Measurements from ENCODE around the gene FLOT1. TPM values are rescaled to one million over a fixed set of nuclear protein-coding genes. Genes with fewer than 3 reads are reported as not detected.

FLOT1 gene
- total and polyA plus RNA-seq, 2 of the 13 experiments (the other 11 are each of a cell fraction or from before 2014, with no cell fraction given), result 82.3 to 130 TPM

- no TSS peak for BruUV-seq (replicated peaks)
- peak; percentile 55 for FAIRE-seq
- H3K79me2 ChIP-seq (ENCODE audit: insufficient read depth, low read length), result no peaks in the 10 kb centered on the region
- no peak for TF ChIP-seq MZF1 (CRISPR knock-in tag; IDR thresholded peaks at IDR 0.05; ENCODE audit: borderline replicate concordance)
- TF ChIP-seq NR2F1 (CRISPR knock-in tag; IDR thresholded peaks at IDR 0.05), result peak; percentile 91
- peak; percentile 49 for TF ChIP-seq TCF7 (IDR thresholded peaks at IDR 0.05; ENCODE audit: low read depth)
- no peak for TF ChIP-seq ZNF780A (CRISPR knock-in tag; IDR thresholded peaks at IDR 0.05)
- TF ChIP-seq NR2F2 (IDR thresholded peaks at IDR 0.05; ENCODE audit: borderline replicate concordance, low read depth), result peak; percentile 96
- TF ChIP-seq, protein P1, sequence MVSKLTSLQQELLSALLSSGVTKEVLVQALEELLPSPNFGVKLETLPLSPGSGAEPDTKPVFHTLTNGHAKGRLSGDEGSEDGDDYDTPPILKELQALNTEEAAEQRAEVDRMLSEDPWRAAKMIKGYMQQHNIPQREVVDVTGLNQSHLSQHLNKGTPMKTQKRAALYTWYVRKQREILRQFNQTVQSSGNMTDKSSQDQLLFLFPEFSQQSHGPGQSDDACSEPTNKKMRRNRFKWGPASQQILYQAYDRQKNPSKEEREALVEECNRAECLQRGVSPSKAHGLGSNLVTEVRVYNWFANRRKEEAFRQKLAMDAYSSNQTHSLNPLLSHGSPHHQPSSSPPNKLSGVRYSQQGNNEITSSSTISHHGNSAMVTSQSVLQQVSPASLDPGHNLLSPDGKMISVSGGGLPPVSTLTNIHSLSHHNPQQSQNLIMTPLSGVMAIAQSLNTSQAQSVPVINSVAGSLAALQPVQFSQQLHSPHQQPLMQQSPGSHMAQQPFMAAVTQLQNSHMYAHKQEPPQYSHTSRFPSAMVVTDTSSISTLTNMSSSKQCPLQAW (CRISPR knock-in tag; IDR thresholded peaks at IDR 0.05), result peak; percentile 38; the same call in 1 of the 2 replicates
- 0 out of 2 replicates have a peak, but pooled peaks have one; percentile 37 for TF ChIP-seq PBX2 (CRISPR knock-in tag; IDR thresholded peaks at IDR 0.05)
- TF ChIP-seq AKAP8 (CRISPR knock-in tag; IDR thresholded peaks at IDR 0.05), result 0 out of 2 replicates have a peak, but pooled peaks have one; percentile 28
- TF ChIP-seq SNRNP70 (IDR thresholded peaks at IDR 0.05; ENCODE audit: low read depth, low read length), result no peak
- peak; percentile 68; the same call in 1 of the 2 replicates for TF ChIP-seq TFAP4 (IDR thresholded peaks at IDR 0.05; ENCODE audit: borderline replicate concordance, low read depth)
- TF ChIP-seq SALL1 (CRISPR knock-in tag; IDR thresholded peaks at IDR 0.05), result peak; percentile 58
- no peak for TF ChIP-seq TMF1 (CRISPR knock-in tag; IDR thresholded peaks at IDR 0.05; ENCODE audit: low read depth)
- peak; percentile 61; the same call in 1 of the 2 replicates for TF ChIP-seq ZBTB7B (CRISPR knock-in tag; IDR thresholded peaks at IDR 0.05)
- no peak for TF ChIP-seq TFDP1 (CRISPR knock-in tag; IDR thresholded peaks at IDR 0.05; ENCODE audit: borderline replicate concordance)
- TF ChIP-seq FOXJ3 (CRISPR knock-in tag; IDR thresholded peaks at IDR 0.05; ENCODE audit: borderline replicate concordance), result peak; percentile 52; the same call in 1 of the 2 replicates
- TF ChIP-seq HHEX (CRISPR knock-in tag; IDR thresholded peaks at IDR 0.05), result no peak
- TF ChIP-seq SP5 (CRISPR knock-in tag; IDR thresholded peaks at IDR 0.05; ENCODE audit: borderline replicate concordance, low read depth), result no peak
- 0 out of 2 replicates have a peak, but pooled peaks have one; percentile 35 for TF ChIP-seq ZNF414 (CRISPR knock-in tag; IDR thresholded peaks at IDR 0.05)
- 0 out of 2 replicates have a peak, but pooled peaks have one; percentile 57 for TF ChIP-seq ZSCAN25 (CRISPR knock-in tag; IDR thresholded peaks at IDR 0.05)
Observed at GRCh38 chr6:30789606-30790005, 47.1 kb upstream of the FLOT1 start.

More at GRCh38 chr6:30789606-30790005, 47.1 kb upstream of the FLOT1 start:
- Histone ChIP-seq H3K36me3 (replicated peaks in 1 of 2; ENCODE audit: control insufficient read depth in 1 of 2, insufficient read depth in 2 of 2, low read length in 2 of 2) (no peaks in the 10 kb centered on the region), H3K9me3 (ENCODE audit: low read length) (no peaks in the 10 kb centered on the region), H2AFZ (ENCODE audit: low read length) (no peak overlapping the region), H3K4me1 (ENCODE audit: insufficient read depth, low read length) (peaks cover 76% of the 10 kb centered on the region), H3K9ac (ENCODE audit: insufficient read depth, low read depth, low read length) (peak overlapping the region; percentile 6; the same call in 1 of the 2 replicates), H4K20me1 (ENCODE audit: insufficient read depth, low read length) (no peaks in the 10 kb centered on the region), H3K27me3 (ENCODE audit: control insufficient read depth in 1 of 2, insufficient read depth in 2 of 2, low read length in 2 of 2) (no peaks in the 10 kb centered on the region), H3K27ac (ENCODE audit: extremely low read length, insufficient read depth, low read length) (peak overlapping the region; percentile 53), H3K4me3 (replicated peaks in 1 of 3; ENCODE audit: insufficient read depth in 1 of 3, low read depth in 2 of 3, low read length in 3 of 3) (peak overlapping the region in 1 of 3 experiments; percentile 19; a peak in 1 of 6 replicates), H3K4me2 (ENCODE audit: low read depth, low read length) (peak overlapping the region; percentile 19; the same call in 1 of the 2 replicates)
- WGBS (ENCODE audit: low lambda C conversion rate), result 7% methylated on average over 1 of the region's 1 CpG
- ChIA-PET POLR2A (interaction anchor here (0.7 to 3.8 kb wide), 8 partner anchors 21 to 73 kb away, joined by 3 to 21 read pairs (median 4); partner anchors contain the start of genes IER3 and MDC1), CTCF (ENCODE audit: low intra/inter-chr PET ratio, low total read pairs) (no interaction called here)
- intact Hi-C loops (cut with micrococcal nuclease; ENCODE audit: unreplicated experiment), result loop anchor here (1.0 kb wide), 1 partner anchor 9 kb away; no protein-coding TSS in a partner anchor
- in situ Hi-C loops (cut with HindIII; ENCODE audit: extremely low pct_ligation_motif_present, low pct_unique_long_range_greater_than_20kb), result no loop called here
- ATAC-seq (peak; percentile 52), DNase-seq (ENCODE audit: low spot score) (peak; percentile 53)
